Right atrium auricular region (tissue), 2 donors: ENCODE measurements around the gene CLDN17. TPM values are rescaled to one million over a fixed set of nuclear protein-coding genes. Genes with fewer than 3 reads are reported as not detected.

Experiments used
- DNase-seq: peaks from one replicate; pipeline ENCODE4 v3.0.0-alpha.2; 2019; ENCODE audit warnings: low spot score
- H3K27ac ChIP-seq, 2 donors: fragments of 200-600 bp; sonication (generic); 1 replicate in 1 of 2; 2 replicates in 1 of 2; pipeline ENCODE4 v1.5.1; 2016 to 2019
- H3K27me3 ChIP-seq, 2 donors: fragments of 200-600 bp; sonication (generic); one replicate each; pipeline versions ENCODE4 v1.5.1 to v1.6.0; 2017 to 2019
- H3K36me3 ChIP-seq: fragments of 200-600 bp; sonication (generic); one replicate; pipeline ENCODE4 v1.5.1; 2016
- H3K4me1 ChIP-seq, 2 donors: fragments of 200-600 bp; sonication (generic); one replicate each; pipeline versions ENCODE4 v1.5.1 to v1.6.0; 2017 to 2019
- H3K4me3 ChIP-seq, 2 donors: fragments of 200-600 bp; sonication (generic); 1 replicate in 1 of 2; 2 replicates in 1 of 2; pipeline ENCODE4 v1.5.1; 2017 to 2019; ENCODE audit warnings: mild to moderate bottlenecking in 1 of 2, moderate library complexity in 1 of 2
- H3K9me3 ChIP-seq, 2 donors: fragments of 200-600 bp; sonication (generic); one replicate each; pipeline ENCODE4 v1.5.1; 2019
- total RNA-seq, 2 donors: library from RNA; depleted of rRNA; stranded (reverse); fragments of >200 nt; gene quantifications; one replicate each; pipeline ENCODE4 v1.1.0, GENCODE V29; 2016
- TF ChIP-seq, protein P1 (sequence below), 2 donors: fragments of 200-600 bp; sonication (generic); IDR thresholded peaks; one replicate each; pipeline ENCODE4 v1.5.1; 2019; ENCODE audit warnings: antibody characterized with exemption in 2 of 2

The CLDN17 gene
- total RNA-seq, 2 donors from 2014 or later = not detected

DNA sequence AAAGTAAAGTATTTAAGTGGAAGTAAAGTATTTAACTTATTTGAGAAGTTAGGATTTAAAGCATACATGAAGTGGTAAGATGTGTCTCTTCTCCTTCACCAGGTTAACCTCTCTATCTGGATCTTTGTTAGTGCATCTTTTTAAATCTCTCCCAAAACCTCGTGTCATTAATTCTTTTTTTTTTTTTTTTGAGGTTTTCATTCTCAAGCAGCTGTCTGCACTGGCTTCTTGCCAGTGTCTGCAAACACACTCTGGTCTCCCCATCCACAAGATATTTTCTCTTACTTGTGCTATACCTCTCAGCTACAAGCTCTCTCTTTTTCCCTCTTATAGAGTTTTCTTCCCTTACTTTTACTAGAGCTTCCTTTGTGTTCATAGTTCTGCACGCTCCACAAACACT, 49.0 kb downstream of the CLDN17 start:
- no peak for DNase-seq
- Histone ChIP-seq H3K4me3 (no peak overlapping the region), H3K9me3 (no peaks in the 10 kb centered on the region), H3K36me3 (no peaks in the 10 kb centered on the region), H3K27me3 (no peaks in the 10 kb centered on the region), H3K4me1 (no peaks in the 10 kb centered on the region), H3K27ac (no peak overlapping the region)
- TF ChIP-seq, protein P1, sequence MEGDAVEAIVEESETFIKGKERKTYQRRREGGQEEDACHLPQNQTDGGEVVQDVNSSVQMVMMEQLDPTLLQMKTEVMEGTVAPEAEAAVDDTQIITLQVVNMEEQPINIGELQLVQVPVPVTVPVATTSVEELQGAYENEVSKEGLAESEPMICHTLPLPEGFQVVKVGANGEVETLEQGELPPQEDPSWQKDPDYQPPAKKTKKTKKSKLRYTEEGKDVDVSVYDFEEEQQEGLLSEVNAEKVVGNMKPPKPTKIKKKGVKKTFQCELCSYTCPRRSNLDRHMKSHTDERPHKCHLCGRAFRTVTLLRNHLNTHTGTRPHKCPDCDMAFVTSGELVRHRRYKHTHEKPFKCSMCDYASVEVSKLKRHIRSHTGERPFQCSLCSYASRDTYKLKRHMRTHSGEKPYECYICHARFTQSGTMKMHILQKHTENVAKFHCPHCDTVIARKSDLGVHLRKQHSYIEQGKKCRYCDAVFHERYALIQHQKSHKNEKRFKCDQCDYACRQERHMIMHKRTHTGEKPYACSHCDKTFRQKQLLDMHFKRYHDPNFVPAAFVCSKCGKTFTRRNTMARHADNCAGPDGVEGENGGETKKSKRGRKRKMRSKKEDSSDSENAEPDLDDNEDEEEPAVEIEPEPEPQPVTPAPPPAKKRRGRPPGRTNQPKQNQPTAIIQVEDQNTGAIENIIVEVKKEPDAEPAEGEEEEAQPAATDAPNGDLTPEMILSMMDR (IDR thresholded peaks at IDR 0.05) = no peak

DNA sequence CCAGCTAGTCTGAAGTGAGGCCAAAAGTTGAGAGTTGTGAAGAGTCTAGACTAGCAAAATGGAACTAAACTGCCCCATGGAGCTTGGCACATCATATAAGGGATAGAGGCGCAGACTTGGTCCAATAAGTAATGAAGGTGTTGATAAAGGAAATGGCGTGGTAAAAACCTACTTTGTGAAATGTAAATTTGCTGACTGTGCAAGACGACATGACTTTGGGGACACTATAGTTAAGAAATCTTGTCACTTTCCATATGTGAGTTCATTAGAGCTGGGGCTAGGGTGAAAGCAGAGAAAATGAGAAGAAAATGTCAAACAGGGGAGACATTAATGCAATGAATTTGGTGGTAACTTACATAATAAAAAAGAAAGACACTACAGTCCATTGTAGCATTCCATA, 50.1 kb downstream of the CLDN17 start:
- DNase-seq = no peak
- H3K27ac ChIP-seq = no peak overlapping the region
- no peaks in the 10 kb centered on the region for H3K9me3 ChIP-seq
- H3K4me3 ChIP-seq = no peak overlapping the region
- no peaks in the 10 kb centered on the region for H3K4me1 ChIP-seq
- TF ChIP-seq, protein P1 (IDR thresholded peaks at IDR 0.05) = no peak
- no peaks in the 10 kb centered on the region for H3K27me3 ChIP-seq
- H3K36me3 ChIP-seq = no peaks in the 10 kb centered on the region

Other genes starting within 250 kb of the CLDN17 start
- gene GRIK1, start 226.8 kb downstream of the CLDN17 start, total RNA-seq = not detected
- not detected for gene CLDN8, start 49.3 kb upstream of the CLDN17 start, total RNA-seq
- not detected for gene KRTAP24-1, start 116.1 kb upstream of the CLDN17 start, total RNA-seq
- gene KRTAP25-1, start 122.7 kb upstream of the CLDN17 start, total RNA-seq = not detected
- gene KRTAP26-1, start 153.5 kb upstream of the CLDN17 start, total RNA-seq = not detected
- gene KRTAP27-1, start 170.9 kb upstream of the CLDN17 start, total RNA-seq = not detected
- gene KRTAP23-1, start 181.8 kb upstream of the CLDN17 start, total RNA-seq = not detected
- not detected for gene KRTAP13-2, start 205.5 kb upstream of the CLDN17 start, total RNA-seq
- gene KRTAP13-1, start 229.2 kb upstream of the CLDN17 start, total RNA-seq = not detected